Measurements from ENCODE around the gene R3HDM2. TPM values are rescaled to one million over a fixed set of nuclear protein-coding genes. Genes with fewer than 3 reads are reported as not detected.

The R3HDM2 gene
- total and polyA plus RNA-seq, 4 donors, result 7.4 to 28.9 (median 15.1) TPM

DNA sequence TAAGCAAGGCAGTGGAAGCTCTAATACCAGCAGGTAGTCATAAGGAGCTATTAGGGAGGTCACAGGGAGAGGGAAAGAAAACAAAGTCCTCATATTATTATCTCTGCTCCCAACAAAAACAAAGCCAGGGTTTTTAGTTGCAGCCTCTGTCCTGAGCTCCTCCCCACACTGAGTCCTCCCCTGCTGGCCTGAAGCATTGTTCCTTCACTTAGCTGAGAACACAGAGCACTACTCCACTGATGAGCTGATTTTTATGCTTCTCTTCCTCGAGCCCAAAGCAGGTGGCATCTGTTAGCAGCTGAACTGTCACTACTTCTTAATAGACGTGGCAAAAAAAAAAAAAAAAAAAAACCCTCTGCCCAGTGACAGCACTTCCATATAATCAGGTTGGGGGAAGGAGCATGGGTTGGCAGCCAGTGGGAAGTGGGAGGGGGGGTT is 169.4 kb downstream of the R3HDM2 start:
- Histone ChIP-seq H3K36me3 (ENCODE audit: control insufficient read depth in 4 of 4, insufficient read depth in 3 of 4, low read depth in 1 of 4, low read length in 3 of 4) (peaks cover 0 to 28% (median 7%) of the 10 kb centered on the region in 4 donors), H3K9me3 (ENCODE audit: control insufficient read depth in 4 of 4, low read length in 3 of 4) (no peaks in the 10 kb centered on the region), H3K4me3 (ENCODE audit: low read depth in 1 of 3, low read length in 3 of 3) (no peak overlapping the region), H3K27ac (ENCODE audit: low read depth in 1 of 2, low read length in 2 of 2) (peak overlapping the region; percentile 80 to 90), H3K9ac (ENCODE audit: low read depth in 1 of 2, low read length in 2 of 2) (no peak overlapping the region), H3K27me3 (ENCODE audit: control insufficient read depth in 4 of 4, insufficient read depth in 4 of 4, low read length in 3 of 4) (no peaks in the 10 kb centered on the region), H3K4me1 (ENCODE audit: control insufficient read depth in 4 of 4, insufficient read depth in 4 of 4, low read length in 3 of 4) (peaks cover 7 to 53% (median 42%) of the 10 kb centered on the region in 4 donors)
- WGBS, result 58% methylated on average over 2 of the region's 2 CpGs
- TF ChIP-seq HNF4A (conservative IDR thresholded peaks at IDR 0.05) (peak in 1 of 2 donors; percentile 5), FOXA2 (IDR thresholded peaks at IDR 0.05) (no peak)
- no peak for DNase-seq (ENCODE audit: low spot score)

DNA sequence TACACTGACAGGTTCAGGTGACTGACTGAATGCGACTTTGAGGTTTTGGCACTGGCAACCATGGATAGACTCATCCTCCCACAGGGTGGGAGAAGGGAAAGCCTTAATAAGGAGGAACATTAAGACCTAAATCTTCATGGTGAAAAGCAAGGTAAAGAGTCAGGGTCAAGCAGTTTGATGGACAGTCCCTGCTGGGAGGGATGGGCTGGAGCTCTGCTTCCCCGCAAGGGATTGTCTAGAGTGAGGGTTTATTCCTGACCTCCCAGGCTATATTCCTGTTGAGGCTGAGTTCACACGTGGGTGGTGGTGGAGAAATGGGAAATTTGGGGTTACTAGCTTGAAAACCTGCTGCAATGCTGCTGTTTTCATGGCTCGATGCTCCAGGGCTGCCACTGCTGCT is 170.5 kb downstream of the R3HDM2 start:
- Histone ChIP-seq H3K27ac (ENCODE audit: low read depth in 1 of 2, low read length in 2 of 2) (peak overlapping the region; percentile 80 to 90), H3K9ac (ENCODE audit: low read depth in 1 of 2, low read length in 2 of 2) (no peak overlapping the region), H3K36me3 (ENCODE audit: control insufficient read depth in 4 of 4, insufficient read depth in 3 of 4, low read depth in 1 of 4, low read length in 3 of 4) (peaks cover 2 to 34% (median 16%) of the 10 kb centered on the region in 4 donors), H3K4me3 (ENCODE audit: low read depth in 1 of 3, low read length in 3 of 3) (no peak overlapping the region), H3K9me3 (ENCODE audit: control insufficient read depth in 4 of 4, low read length in 3 of 4) (no peaks in the 10 kb centered on the region), H3K4me1 (ENCODE audit: control insufficient read depth in 4 of 4, insufficient read depth in 4 of 4, low read length in 3 of 4) (peaks cover 7 to 53% (median 42%) of the 10 kb centered on the region in 4 donors), H3K27me3 (ENCODE audit: control insufficient read depth in 4 of 4, insufficient read depth in 4 of 4, low read length in 3 of 4) (no peaks in the 10 kb centered on the region)
- no peak for DNase-seq (ENCODE audit: low spot score)
- WGBS, result 84% methylated on average over 4 of the region's 4 CpGs
- TF ChIP-seq HNF4G (IDR thresholded peaks at IDR 0.05) (no peak), FOXA1 (IDR thresholded peaks at IDR 0.05) (no peak), RAD21 (IDR thresholded peaks at IDR 0.05) (no peak), FOXA2 (IDR thresholded peaks at IDR 0.05) (no peak), CTCF (IDR thresholded peaks at IDR 0.05; ENCODE audit: low read depth, low read length, missing input control) (no peak), YY1 (IDR thresholded peaks at IDR 0.05) (no peak)
- TF ChIP-seq, protein P1, sequence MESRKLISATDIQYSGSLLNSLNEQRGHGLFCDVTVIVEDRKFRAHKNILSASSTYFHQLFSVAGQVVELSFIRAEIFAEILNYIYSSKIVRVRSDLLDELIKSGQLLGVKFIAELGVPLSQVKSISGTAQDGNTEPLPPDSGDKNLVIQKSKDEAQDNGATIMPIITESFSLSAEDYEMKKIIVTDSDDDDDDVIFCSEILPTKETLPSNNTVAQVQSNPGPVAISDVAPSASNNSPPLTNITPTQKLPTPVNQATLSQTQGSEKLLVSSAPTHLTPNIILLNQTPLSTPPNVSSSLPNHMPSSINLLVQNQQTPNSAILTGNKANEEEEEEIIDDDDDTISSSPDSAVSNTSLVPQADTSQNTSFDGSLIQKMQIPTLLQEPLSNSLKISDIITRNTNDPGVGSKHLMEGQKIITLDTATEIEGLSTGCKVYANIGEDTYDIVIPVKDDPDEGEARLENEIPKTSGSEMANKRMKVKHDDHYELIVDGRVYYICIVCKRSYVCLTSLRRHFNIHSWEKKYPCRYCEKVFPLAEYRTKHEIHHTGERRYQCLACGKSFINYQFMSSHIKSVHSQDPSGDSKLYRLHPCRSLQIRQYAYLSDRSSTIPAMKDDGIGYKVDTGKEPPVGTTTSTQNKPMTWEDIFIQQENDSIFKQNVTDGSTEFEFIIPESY (IDR thresholded peaks at IDR 0.05), result no peak
- TF ChIP-seq, protein P2, sequence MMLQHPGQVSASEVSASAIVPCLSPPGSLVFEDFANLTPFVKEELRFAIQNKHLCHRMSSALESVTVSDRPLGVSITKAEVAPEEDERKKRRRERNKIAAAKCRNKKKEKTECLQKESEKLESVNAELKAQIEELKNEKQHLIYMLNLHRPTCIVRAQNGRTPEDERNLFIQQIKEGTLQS (IDR thresholded peaks at IDR 0.05), result no peak

- no peak overlapping the region for H3K9ac ChIP-seq (ENCODE audit: low read depth in 1 of 2, low read length in 2 of 2)
- peaks cover 2 to 34% (median 20%) of the 10 kb centered on the region in 4 donors for H3K36me3 ChIP-seq (ENCODE audit: control insufficient read depth in 4 of 4, insufficient read depth in 3 of 4, low read depth in 1 of 4, low read length in 3 of 4)
- no peak for DNase-seq (ENCODE audit: low spot score)
- 29% methylated on average over 6 of the region's 6 CpGs for WGBS
- H3K4me3 ChIP-seq (ENCODE audit: low read depth in 1 of 3, low read length in 3 of 3), result peak overlapping the region in 2 of 3 donors; percentile 12 to 32
- peak overlapping the region; percentile 80 to 90 for H3K27ac ChIP-seq (ENCODE audit: low read depth in 1 of 2, low read length in 2 of 2)
- H3K9me3 ChIP-seq (ENCODE audit: control insufficient read depth in 4 of 4, low read length in 3 of 4), result no peaks in the 10 kb centered on the region
- H3K4me1 ChIP-seq (ENCODE audit: control insufficient read depth in 4 of 4, insufficient read depth in 4 of 4, low read length in 3 of 4), result peaks cover 7 to 53% (median 41%) of the 10 kb centered on the region in 4 donors
- H3K27me3 ChIP-seq (ENCODE audit: control insufficient read depth in 4 of 4, insufficient read depth in 4 of 4, low read length in 3 of 4), result no peaks in the 10 kb centered on the region
- TF ChIP-seq HNF4A (conservative IDR thresholded peaks at IDR 0.05) (peak; percentile 79 to 84), JUND (IDR thresholded peaks at IDR 0.05) (peak in 1 of 2 donors; percentile 84), RAD21 (IDR thresholded peaks at IDR 0.05) (peak in 1 of 2 donors; percentile 34), HNF4G (IDR thresholded peaks at IDR 0.05) (peak; percentile 66), SP1 (IDR thresholded peaks at IDR 0.05) (peak; percentile 98), EGR1 (IDR thresholded peaks at IDR 0.05; ENCODE audit: low read depth in 2 of 2) (peak; percentile 30 to 38), YY1 (IDR thresholded peaks at IDR 0.05) (peak; percentile 95), FOXA2 (IDR thresholded peaks at IDR 0.05) (no peak), CTCF (IDR thresholded peaks at IDR 0.05; ENCODE audit: low read depth, low read length, missing input control) (no peak), TAF1 (conservative IDR thresholded peaks at IDR 0.05) (peak; percentile 88), NR2F2 (IDR thresholded peaks at IDR 0.05) (peak; percentile 51), RXRA (IDR thresholded peaks at IDR 0.05) (peak; percentile 91 to 94)
- TF ChIP-seq, protein P3, sequence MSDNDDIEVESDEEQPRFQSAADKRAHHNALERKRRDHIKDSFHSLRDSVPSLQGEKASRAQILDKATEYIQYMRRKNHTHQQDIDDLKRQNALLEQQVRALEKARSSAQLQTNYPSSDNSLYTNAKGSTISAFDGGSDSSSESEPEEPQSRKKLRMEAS (IDR thresholded peaks at IDR 0.05), result peak; percentile 88
- TF ChIP-seq, protein P1 (IDR thresholded peaks at IDR 0.05), result peak; percentile 93
Measured at GRCh38 chr12:57258977-57259970, 171.6 kb downstream of the R3HDM2 start.

Data from liver (tissue), 9 donors.